Epithelial cell of proximal tubule (primary cell): ENCODE measurements around the gene ADGRG3. TPM values are rescaled to one million over a fixed set of nuclear protein-coding genes. Genes with fewer than 3 reads are reported as not detected.

ENCODE experiments used
- DNase-seq: peaks from one replicate; pipeline ENCODE4 v3.0.0-alpha.2; 2011; ENCODE audit warnings: low read depth
- H3K4me3 ChIP-seq: 2 replicates; pipeline ENCODE4 v1.5.1; 2011; ENCODE audit warnings: low read depth, mild to moderate bottlenecking, low read length
- total RNA-seq: library from RNA; depleted of rRNA; stranded (reverse); fragments of >200 nt; gene quantifications from 2 replicates; pipeline ENCODE4 v1.2.3, GENCODE V29; 2015
- TF ChIP-seq, protein P1 (sequence below): conservative IDR thresholded peaks from 2 replicates; pipeline ENCODE4 v1.5.1; 2012; ENCODE audit warnings: low read depth, mild to moderate bottlenecking, low read length

Gene ADGRG3
- total RNA-seq, 1 donor from 2014 or later = 0.06 TPM

GRCh38 chr16:57628783-57629293 is 39.3 kb upstream of the ADGRG3 start:
- DNase-seq = no peak
- TF ChIP-seq, protein P1, sequence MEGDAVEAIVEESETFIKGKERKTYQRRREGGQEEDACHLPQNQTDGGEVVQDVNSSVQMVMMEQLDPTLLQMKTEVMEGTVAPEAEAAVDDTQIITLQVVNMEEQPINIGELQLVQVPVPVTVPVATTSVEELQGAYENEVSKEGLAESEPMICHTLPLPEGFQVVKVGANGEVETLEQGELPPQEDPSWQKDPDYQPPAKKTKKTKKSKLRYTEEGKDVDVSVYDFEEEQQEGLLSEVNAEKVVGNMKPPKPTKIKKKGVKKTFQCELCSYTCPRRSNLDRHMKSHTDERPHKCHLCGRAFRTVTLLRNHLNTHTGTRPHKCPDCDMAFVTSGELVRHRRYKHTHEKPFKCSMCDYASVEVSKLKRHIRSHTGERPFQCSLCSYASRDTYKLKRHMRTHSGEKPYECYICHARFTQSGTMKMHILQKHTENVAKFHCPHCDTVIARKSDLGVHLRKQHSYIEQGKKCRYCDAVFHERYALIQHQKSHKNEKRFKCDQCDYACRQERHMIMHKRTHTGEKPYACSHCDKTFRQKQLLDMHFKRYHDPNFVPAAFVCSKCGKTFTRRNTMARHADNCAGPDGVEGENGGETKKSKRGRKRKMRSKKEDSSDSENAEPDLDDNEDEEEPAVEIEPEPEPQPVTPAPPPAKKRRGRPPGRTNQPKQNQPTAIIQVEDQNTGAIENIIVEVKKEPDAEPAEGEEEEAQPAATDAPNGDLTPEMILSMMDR = no peak
- H3K4me3 ChIP-seq = peak overlapping the region; percentile 84

DNA sequence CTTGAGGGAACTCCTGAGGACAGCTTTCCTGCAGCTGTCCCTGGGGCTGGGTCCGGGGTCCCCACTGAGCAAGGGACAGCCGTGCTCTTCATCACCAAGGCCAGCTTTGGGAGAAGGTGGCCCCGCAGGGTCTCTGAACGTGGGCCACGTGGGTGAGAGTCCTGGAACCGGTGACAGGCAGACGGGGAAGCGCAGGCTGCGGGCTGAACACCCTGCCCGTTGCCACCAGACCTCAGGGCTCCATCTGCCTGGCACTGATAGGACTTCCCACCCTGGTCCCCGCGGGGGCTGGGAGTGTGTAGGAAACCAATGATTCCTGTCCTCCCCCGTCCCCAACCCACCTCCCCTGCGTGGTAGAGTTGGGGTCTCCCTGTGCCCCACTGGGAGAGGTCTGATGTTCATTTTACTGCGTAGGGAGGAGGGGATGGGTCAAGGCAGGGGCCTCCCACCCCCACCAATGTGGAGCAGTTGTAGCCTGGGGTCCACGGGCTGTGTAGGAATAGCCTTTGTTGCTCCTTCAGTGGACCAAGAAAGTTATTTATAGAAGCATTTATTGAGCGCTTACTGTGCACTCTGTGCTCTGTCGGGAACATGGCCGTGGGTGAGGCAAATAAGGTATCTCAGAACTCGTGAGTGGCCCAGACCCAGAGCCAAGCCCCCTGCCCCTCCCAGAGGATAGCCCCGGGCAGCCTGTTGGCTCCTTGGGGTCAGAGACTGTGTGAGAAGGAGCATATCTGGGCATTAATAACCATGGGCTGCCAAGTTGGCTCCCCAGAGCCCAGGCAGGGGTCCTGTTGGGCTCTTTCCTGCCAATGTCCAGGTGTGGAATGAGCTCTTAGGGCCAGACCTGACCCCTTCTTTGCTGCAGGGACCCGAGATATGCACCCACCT is 38.3 kb upstream of the ADGRG3 start:
- peak overlapping the region; percentile 84 for H3K4me3 ChIP-seq
- TF ChIP-seq, protein P1 = no peak
- DNase-seq = no peak

DNA sequence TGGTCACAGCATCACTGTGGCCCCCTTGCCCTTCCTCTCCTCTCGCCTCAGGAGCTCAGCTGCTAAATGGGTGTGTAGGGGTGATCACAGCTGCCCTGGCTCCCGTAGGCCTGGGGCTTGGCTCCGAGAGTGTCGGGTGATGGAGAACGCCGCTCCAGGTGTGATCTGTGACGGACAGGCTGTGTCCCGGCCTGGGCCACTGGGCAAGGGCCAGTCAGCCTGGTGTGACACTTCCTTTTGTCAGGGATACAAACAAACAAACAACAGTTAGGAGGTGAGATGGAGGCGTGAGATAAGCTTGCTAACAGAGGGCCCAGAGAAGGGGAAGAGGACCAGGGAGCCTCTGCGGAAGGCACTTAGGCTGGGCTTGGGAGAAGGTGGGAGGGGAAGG is 37.7 kb upstream of the ADGRG3 start:
- TF ChIP-seq, protein P1 = no peak
- peak overlapping the region; percentile 84 for H3K4me3 ChIP-seq
- DNase-seq = no peak

DNA sequence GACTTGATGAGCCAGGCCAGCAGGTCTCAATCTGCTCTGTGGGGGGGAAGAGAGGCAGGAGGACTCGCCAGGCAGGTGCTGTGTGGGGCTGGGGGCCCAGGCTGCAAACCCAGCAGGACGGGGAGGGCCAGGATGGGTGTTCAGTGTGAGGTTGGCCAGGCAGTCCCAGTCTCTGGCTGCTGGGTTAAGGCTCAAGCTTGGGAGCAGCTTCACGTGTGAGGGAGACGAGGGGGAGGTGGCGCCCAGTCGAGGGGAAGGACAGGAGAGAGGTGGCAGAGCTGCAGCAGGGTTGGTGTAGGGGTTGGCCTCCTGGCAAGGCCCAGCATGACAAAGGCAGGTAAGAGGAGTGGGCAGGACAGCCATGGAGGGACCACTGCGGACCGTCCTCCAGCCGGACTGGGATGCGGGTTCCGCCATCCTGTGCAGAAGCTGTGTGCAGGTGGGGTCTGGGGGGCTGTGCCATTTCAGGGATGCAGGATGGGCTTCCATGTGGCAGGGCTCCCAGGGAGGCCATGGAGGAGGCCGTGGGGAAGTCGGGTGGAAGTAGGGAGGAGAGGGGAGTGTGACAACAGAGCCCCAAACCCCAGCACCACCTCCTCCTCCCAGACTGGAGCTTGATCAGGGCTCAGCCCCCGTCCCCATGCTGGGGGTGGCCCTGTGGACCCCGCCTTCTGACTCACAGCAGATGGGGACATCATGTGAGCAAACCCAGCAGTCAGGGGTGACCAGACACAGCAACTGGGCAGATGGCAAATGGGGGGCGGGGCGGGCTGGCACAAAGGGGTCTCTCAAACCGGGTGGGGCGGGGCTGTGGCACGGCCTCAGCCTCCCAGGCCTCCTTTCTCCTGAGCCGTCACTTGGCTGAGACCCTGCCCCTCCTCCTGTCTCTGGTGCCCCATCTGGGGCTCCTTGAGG is 36.9 kb upstream of the ADGRG3 start:
- peak overlapping the region; percentile 84 for H3K4me3 ChIP-seq
- no peak for DNase-seq
- TF ChIP-seq, protein P1 = no peak

DNA sequence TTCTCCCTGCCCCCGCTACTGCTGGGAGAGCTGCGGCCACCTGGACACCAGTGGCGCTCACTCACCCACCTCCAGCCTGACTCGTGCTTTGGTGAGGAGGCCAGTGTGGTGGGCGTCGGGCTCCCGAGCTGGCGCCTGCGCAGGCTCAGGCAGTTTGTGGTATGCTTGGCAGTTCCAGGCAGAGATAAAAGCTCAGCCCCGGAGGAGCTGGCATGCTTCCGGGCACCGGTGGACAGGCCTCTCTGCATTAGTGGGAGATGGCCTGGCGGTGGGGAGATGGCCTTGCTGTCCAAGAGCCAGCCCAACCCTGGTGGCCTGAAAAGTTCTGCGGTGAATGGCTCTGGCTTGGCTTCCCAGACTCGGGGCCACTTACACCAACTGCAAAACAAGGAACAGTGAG is 35.5 kb upstream of the ADGRG3 start:
- no peak for DNase-seq
- TF ChIP-seq, protein P1 = no peak
- H3K4me3 ChIP-seq = no peak overlapping the region

DNA sequence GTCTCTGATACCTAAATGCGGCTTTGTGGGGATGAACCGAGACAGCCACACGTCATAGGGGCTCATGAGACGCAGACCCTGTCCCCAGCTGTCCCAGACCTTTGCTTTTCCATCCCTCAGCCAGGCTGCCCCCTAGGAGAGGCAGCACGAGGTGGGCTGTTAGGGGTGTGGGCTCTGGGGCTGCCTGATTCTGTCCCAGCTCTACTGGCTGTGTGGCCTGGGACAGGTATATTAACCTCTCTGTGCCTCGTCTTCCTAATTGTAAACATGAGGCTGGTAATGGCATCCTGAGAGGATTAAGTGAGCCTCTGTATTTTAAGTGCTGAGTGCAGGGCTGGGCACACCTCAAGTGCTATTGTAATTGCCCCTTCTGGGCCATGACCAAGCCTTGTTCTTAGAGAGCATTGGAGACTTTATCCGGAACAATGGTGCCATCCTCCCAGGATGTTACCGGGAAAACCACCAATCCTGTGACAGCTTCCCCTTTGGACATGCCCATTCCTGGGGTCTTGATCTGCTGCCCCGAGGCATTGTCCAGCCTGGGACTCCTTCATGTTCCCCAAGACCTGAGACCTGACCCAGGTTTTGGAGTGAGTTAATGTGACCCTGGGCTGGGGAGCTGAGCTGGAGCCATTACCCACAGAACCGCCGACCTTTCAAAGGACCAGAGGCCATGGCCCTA is 34.6 kb upstream of the ADGRG3 start:
- TF ChIP-seq, protein P1 = no peak
- no peak overlapping the region for H3K4me3 ChIP-seq
- no peak for DNase-seq
